Gastrocnemius medialis (tissue), 4 donors: Measurements from ENCODE around the gene PRODH.

Experiments used
- CTCF ChIP-seq, 5 experiments: fragments of 450-650 bp in 3 of 5; fragments of 200-600 bp in 2 of 5; sonication (generic) in 2 of 5; IDR thresholded peaks in 4 of 5; conservative IDR thresholded peaks in 1 of 5; 1 replicate in 4 of 5; 2 replicates in 1 of 5; pipeline ENCODE4 v1.5.1; 2016 to 2019; ENCODE audit warnings: antibody characterized with exemption in 5 of 5, mild to moderate bottlenecking in 3 of 5, moderate library complexity in 3 of 5
- POLR2A ChIP-seq, 2 donors: fragments of 450-650 bp; IDR thresholded peaks; one replicate each; pipeline ENCODE4 v1.6.1; 2017; ENCODE audit warnings: antibody characterized with exemption in 2 of 2, mild to moderate bottlenecking in 2 of 2, moderate library complexity in 2 of 2

GRCh38 chr22:18909556-18909955 lies 26.5 kb downstream of the PRODH start:
- TF ChIP-seq POLR2A (IDR thresholded peaks at IDR 0.05), result no peak
- no peak for TF ChIP-seq CTCF (IDR thresholded peaks at IDR 0.05 in 4 of 5, conservative IDR thresholded peaks at IDR 0.05 in 1 of 5)
